Retinal pigment epithelial cell (primary cell): ENCODE measurements around the gene BSDC1.

Experiments used
- DNase-seq: peaks from one replicate; pipeline ENCODE4 v3.0.0-alpha.2; 2010; ENCODE audit warnings: low read depth
- H3K4me3 ChIP-seq: 2 replicates; pipeline ENCODE4 v1.5.1; 2011; ENCODE audit warnings: mild to moderate bottlenecking, low read length, control low read depth, moderate library complexity
- CTCF ChIP-seq: conservative IDR thresholded peaks from 2 replicates; pipeline ENCODE4 v1.5.1; 2011; ENCODE audit warnings: low read depth, low read length, control low read depth, inconsistent platforms

Gene BSDC1

GRCh38 chr1:32351399-32352238 is 42.6 kb downstream of the BSDC1 start:
- TF ChIP-seq CTCF: peak; percentile 19
- H3K4me3 ChIP-seq: peak overlapping the region; percentile 70
- DNase-seq: peak; percentile 75

- peak; percentile 51 for TF ChIP-seq CTCF
- DNase-seq: no peak
- H3K4me3 ChIP-seq: peak overlapping the region; percentile 70
Measured at GRCh38 chr1:32350785-32351398, 43.3 kb downstream of the BSDC1 start.

DNA sequence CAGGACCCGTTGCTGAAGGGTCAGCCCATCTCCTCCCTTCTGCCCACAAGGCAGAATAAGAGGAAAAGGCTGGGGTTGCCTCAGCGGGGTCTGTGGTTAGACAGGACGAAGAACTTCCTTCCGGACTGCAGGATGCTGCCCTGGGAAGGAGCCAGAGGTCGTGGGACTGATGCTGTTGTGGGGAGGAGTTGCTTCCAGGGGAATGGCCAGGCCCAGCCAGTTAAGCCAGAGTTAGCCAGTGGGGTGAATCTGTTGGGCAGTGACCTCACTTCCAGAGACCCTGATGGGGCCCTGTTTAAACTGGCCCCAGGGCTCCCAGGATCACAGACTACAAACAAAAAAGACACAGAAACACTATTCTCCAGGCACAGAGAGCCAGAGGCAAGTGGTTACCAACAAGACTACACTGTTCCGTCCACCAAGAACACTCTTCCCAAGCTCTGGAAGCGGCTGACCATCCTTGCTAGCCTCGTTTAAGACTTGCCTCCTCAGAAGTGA is 45.0 kb downstream of the BSDC1 start:
- no peak for TF ChIP-seq CTCF
- no peak overlapping the region for H3K4me3 ChIP-seq
- DNase-seq: no peak

GRCh38 chr1:32346532-32347157 is 47.6 kb downstream of the BSDC1 start:
- no peak overlapping the region for H3K4me3 ChIP-seq
- TF ChIP-seq CTCF: no peak
- DNase-seq: no peak

GRCh38 chr1:32345289-32345827 is 48.9 kb downstream of the BSDC1 start:
- no peak for TF ChIP-seq CTCF
- no peak for DNase-seq
- H3K4me3 ChIP-seq: no peak overlapping the region

- DNase-seq: no peak
- H3K4me3 ChIP-seq: no peak overlapping the region
- TF ChIP-seq CTCF: no peak
Measured at GRCh38 chr1:32342704-32343103, 51.5 kb downstream of the BSDC1 start.
